ENCODE measurements around the gene KLHL7. TPM values are rescaled to one million over a fixed set of nuclear protein-coding genes. Genes with fewer than 3 reads are reported as not detected.
"Not testable (repeated sequence)": the region's sequence is repeated elsewhere in the genome, so short reads cannot be mapped to it uniquely, and the experiment has no call there.

The KLHL7 gene
- total RNA-seq, 1 donor from 2014 or later: 68.9 TPM

- H3K27ac Mint-ChIP-seq: no peak overlapping the region
- peak; percentile 45 for TF ChIP-seq CTCF (IDR thresholded peaks at IDR 0.05; ENCODE audit: unreplicated experiment)
- H3K9me3 Mint-ChIP-seq (ENCODE audit: low read depth): no peaks in the 10 kb centered on the region
- no peaks in the 10 kb centered on the region for H3K27me3 Mint-ChIP-seq
- H3K36me3 Mint-ChIP-seq (ENCODE audit: insufficient read depth): peaks cover 9% of the 10 kb centered on the region
- peaks cover 12% of the 10 kb centered on the region for H3K4me1 Mint-ChIP-seq (ENCODE audit: low read depth)
- H3K4me3 Mint-ChIP-seq (ENCODE audit: low read depth): no peak overlapping the region
- no peak for DNase-seq (ENCODE audit: low spot score, unreplicated experiment)
Measured at GRCh38 chr7:23184709-23185359, 79.2 kb downstream of the KLHL7 start.

- H3K4me3 Mint-ChIP-seq (ENCODE audit: low read depth): no peak overlapping the region
- no peaks in the 10 kb centered on the region for H3K27me3 Mint-ChIP-seq
- H3K4me1 Mint-ChIP-seq (ENCODE audit: low read depth): peaks cover 12% of the 10 kb centered on the region
- H3K9me3 Mint-ChIP-seq (ENCODE audit: low read depth): no peaks in the 10 kb centered on the region
- TF ChIP-seq CTCF (IDR thresholded peaks at IDR 0.05; ENCODE audit: unreplicated experiment): no peak
- no peak for DNase-seq (ENCODE audit: low spot score, unreplicated experiment)
- peaks cover 15% of the 10 kb centered on the region for H3K36me3 Mint-ChIP-seq (ENCODE audit: insufficient read depth)
- H3K27ac Mint-ChIP-seq: no peak overlapping the region
Measured at GRCh38 chr7:23185980-23186379, 80.4 kb downstream of the KLHL7 start.

GRCh38 chr7:23191022-23191421 is 85.4 kb downstream of the KLHL7 start:
- Mint-ChIP-seq H3K4me3 (ENCODE audit: low read depth) (no peak overlapping the region), H3K4me1 (ENCODE audit: low read depth) (no peaks in the 10 kb centered on the region), H3K27ac (no peak overlapping the region), H3K36me3 (ENCODE audit: insufficient read depth) (peaks cover 29% of the 10 kb centered on the region), H3K9me3 (ENCODE audit: low read depth) (no peaks in the 10 kb centered on the region), H3K27me3 (no peaks in the 10 kb centered on the region)
- no peak for DNase-seq (ENCODE audit: low spot score, unreplicated experiment)
- TF ChIP-seq CTCF (IDR thresholded peaks at IDR 0.05; ENCODE audit: unreplicated experiment): no peak

GRCh38 chr7:23193650-23194227 is 88.2 kb downstream of the KLHL7 start:
- peaks cover 36% of the 10 kb centered on the region for H3K36me3 Mint-ChIP-seq (ENCODE audit: insufficient read depth)
- not testable (repeated sequence) for H3K4me1 Mint-ChIP-seq (ENCODE audit: low read depth); H3K4me3 Mint-ChIP-seq (ENCODE audit: low read depth); H3K27ac Mint-ChIP-seq; H3K9me3 Mint-ChIP-seq (ENCODE audit: low read depth); H3K27me3 Mint-ChIP-seq; DNase-seq (ENCODE audit: low spot score, unreplicated experiment)

- no peaks in the 10 kb centered on the region for H3K4me1 Mint-ChIP-seq (ENCODE audit: low read depth)
- peaks cover 26% of the 10 kb centered on the region for H3K36me3 Mint-ChIP-seq (ENCODE audit: insufficient read depth)
- H3K27ac Mint-ChIP-seq: no peak overlapping the region
- DNase-seq (ENCODE audit: low spot score, unreplicated experiment): no peak
- no peaks in the 10 kb centered on the region for H3K27me3 Mint-ChIP-seq
- no peak overlapping the region for H3K4me3 Mint-ChIP-seq (ENCODE audit: low read depth)
- no peak for TF ChIP-seq CTCF (IDR thresholded peaks at IDR 0.05; ENCODE audit: unreplicated experiment)
- no peaks in the 10 kb centered on the region for H3K9me3 Mint-ChIP-seq (ENCODE audit: low read depth)
Measured at GRCh38 chr7:23196306-23196705, 90.7 kb downstream of the KLHL7 start.

- not testable (repeated sequence) for DNase-seq (ENCODE audit: low spot score, unreplicated experiment); H3K27ac Mint-ChIP-seq; H3K4me3 Mint-ChIP-seq (ENCODE audit: low read depth); H3K4me1 Mint-ChIP-seq (ENCODE audit: low read depth); H3K27me3 Mint-ChIP-seq; H3K9me3 Mint-ChIP-seq (ENCODE audit: low read depth)
- H3K36me3 Mint-ChIP-seq (ENCODE audit: insufficient read depth): peaks cover 21% of the 10 kb centered on the region
Measured at GRCh38 chr7:23197745-23198144, 92.2 kb downstream of the KLHL7 start.
